Keratinocyte (primary cell): ENCODE measurements around the gene XK.

Experiments
- CTCF ChIP-seq, 3 experiments: IDR thresholded peaks in 1 of 3; conservative IDR thresholded peaks in 1 of 3; optimal IDR thresholded peaks in 1 of 3; 2 replicates in 2 of 3; 3 replicates in 1 of 3; pipeline versions ENCODE3 to v1.5.1; 2011; ENCODE audit warnings: low read length in 3 of 3, mild to moderate bottlenecking in 3 of 3, moderate library complexity in 2 of 3, control low read depth in 1 of 3, inconsistent platforms in 1 of 3; ENCODE audit not compliant: insufficient read depth in 2 of 3; ENCODE audit errors: extremely low read depth in 1 of 3
- EZH2 ChIP-seq: IDR thresholded peaks from one replicate; pipeline ENCODE4 v1.6.1; 2012; ENCODE audit warnings: inconsistent platforms, mild to moderate bottlenecking, low read length, moderate library complexity

- no peak for TF ChIP-seq CTCF (optimal IDR thresholded peaks at IDR 0.05 in 1 of 3, IDR thresholded peaks at IDR 0.05 in 1 of 3, conservative IDR thresholded peaks at IDR 0.05 in 1 of 3; ENCODE audit: extremely low read depth in 1 of 3, insufficient read depth in 2 of 3, low read length in 3 of 3)
- TF ChIP-seq EZH2 = no peak
Observed at GRCh38 chrX:37717708-37718107, 32.1 kb downstream of the XK start.
